GM12878 (cell line): ENCODE data around the gene SIL1. TPM values are rescaled to one million over a fixed set of nuclear protein-coding genes. Genes with fewer than 3 reads are reported as not detected.

Experiments
- ATF7 ChIP-seq: fragments of 450-650 bp; IDR thresholded peaks from 2 replicates; pipeline ENCODE4 v1.6.1; 2016; ENCODE audit warnings: low read depth, mild to moderate bottlenecking
- BMI1 ChIP-seq: fragments of 450-650 bp; IDR thresholded peaks from 2 replicates; pipeline ENCODE4 v1.6.1; 2016; ENCODE audit warnings: mild to moderate bottlenecking, moderate library complexity, borderline replicate concordance
- CBFB ChIP-seq: IDR thresholded peaks from 2 replicates; pipeline ENCODE4 v1.6.1; 2016; ENCODE audit warnings: antibody characterized with exemption, low read depth
- DPF2 ChIP-seq: fragments of 450-650 bp; IDR thresholded peaks from 2 replicates; pipeline ENCODE4 v1.6.1; 2017; ENCODE audit warnings: mild to moderate bottlenecking
- EP300 ChIP-seq, 2 experiments: fragments of 150-350 bp in 1 of 2; IDR thresholded peaks; 2 replicates each; pipeline ENCODE4 v1.6.1; 2011 to 2012; ENCODE audit warnings: low read depth in 2 of 2, low read length in 2 of 2, borderline replicate concordance in 1 of 2, improper control_type of control experiment in 1 of 2, inconsistent platforms in 1 of 2; ENCODE audit not compliant: control insufficient read depth in 1 of 2
- HCFC1 ChIP-seq: fragments of 150-350 bp; IDR thresholded peaks from 2 replicates; pipeline ENCODE4 v1.6.1; 2014; ENCODE audit warnings: low read length
- HSF1 ChIP-seq: fragments of 150-350 bp; IDR thresholded peaks from 2 replicates; pipeline ENCODE4 v1.6.1; 2014; ENCODE audit warnings: mild to moderate bottlenecking, low read depth, low read length
- JUNB ChIP-seq: IDR thresholded peaks from 2 replicates; pipeline ENCODE4 v1.6.1; 2016; ENCODE audit warnings: antibody characterized with exemption, mild to moderate bottlenecking
- MLLT1 ChIP-seq: fragments of 450-650 bp; IDR thresholded peaks from 2 replicates; pipeline ENCODE4 v1.6.1; 2016; ENCODE audit warnings: mild to moderate bottlenecking
- MTA2 ChIP-seq: fragments of 450-650 bp; IDR thresholded peaks from 2 replicates; pipeline ENCODE4 v1.6.1; 2016; ENCODE audit warnings: low read depth, mild to moderate bottlenecking, moderate library complexity
- NBN ChIP-seq: fragments of 450-650 bp; IDR thresholded peaks from 2 replicates; pipeline ENCODE4 v1.6.1; 2016
- NFIC ChIP-seq: IDR thresholded peaks from 2 replicates; pipeline ENCODE4 v1.6.1; 2012; ENCODE audit warnings: low read depth, mild to moderate bottlenecking, inconsistent platforms, low read length, moderate library complexity
- NFXL1 ChIP-seq: fragments of 450-650 bp; IDR thresholded peaks from 2 replicates; pipeline ENCODE4 v1.6.1; 2017; ENCODE audit warnings: antibody characterized with exemption, mild to moderate bottlenecking, borderline replicate concordance
- NKRF ChIP-seq: fragments of 450-650 bp; conservative IDR thresholded peaks from 2 replicates; pipeline ENCODE4 v1.6.1; 2017; ENCODE audit warnings: mild to moderate bottlenecking, moderate library complexity
- RAD21 ChIP-seq: IDR thresholded peaks from 2 replicates; pipeline ENCODE4 v1.6.1; 2011; ENCODE audit warnings: mild to moderate bottlenecking, low read depth, low read length, moderate library complexity; ENCODE audit not compliant: insufficient read depth
- RAD51 ChIP-seq: fragments of 450-650 bp; IDR thresholded peaks from 2 replicates; pipeline ENCODE4 v1.6.1; 2016; ENCODE audit warnings: moderate library complexity, mild to moderate bottlenecking, inconsistent platforms
- SMAD5 ChIP-seq: IDR thresholded peaks from 2 replicates; pipeline ENCODE4 v1.6.1; 2016; ENCODE audit warnings: antibody characterized with exemption, low read depth
- STAT3 ChIP-seq: IDR thresholded peaks from 2 replicates; pipeline ENCODE4 v1.6.1; 2011; ENCODE audit warnings: low read depth, low read length, improper control_type of control experiment
- SUZ12 ChIP-seq: fragments of 200-600 bp; sonication (generic); IDR thresholded peaks from one replicate; pipeline ENCODE4 v1.6.1; 2018; ENCODE audit warnings: antibody characterized with exemption, mild to moderate bottlenecking; ENCODE audit not compliant: unreplicated experiment
- TBL1XR1 ChIP-seq: IDR thresholded peaks from 2 replicates; pipeline ENCODE4 v1.6.1; 2012; ENCODE audit warnings: low read depth, low read length, improper control_type of control experiment
- polyA plus RNA-seq, 11 experiments: library from polyadenylated mRNA; depleted of rRNA in 4 of 11; unstranded in 6 of 11; stranded (reverse) in 5 of 11; fragments of >200 nt; fragmentation: Nextera tagmentation in 4 of 11; fragmentation: Illumina TruSeq in 1 of 11; extraction: Ambion mirVana in 4 of 11; extraction: Trizol in 1 of 11; gene quantifications; 1 replicate in 1 of 11; 2 replicates in 10 of 11; pipeline versions ENCODE4 v1.2.1 to v1.2.3, GENCODE V29; 2011 to 2016; ENCODE audit warnings: inconsistent platforms in 2 of 11, missing spikeins in 2 of 11, low read depth in 1 of 11
- total RNA-seq, 4 experiments: library from RNA; depleted of rRNA in 3 of 4; stranded (reverse); fragments of >200 nt in 3 of 4; fragmentation: Illumina TruSeq in 1 of 4; extraction: Trizol in 1 of 4; gene quantifications; 2 replicates each; pipeline versions ENCODE4 v1.2.1 to v1.2.3, GENCODE V29; 2013 to 2021

The SIL1 gene
- total and polyA plus RNA-seq, 10 of the 15 experiments (the other 5 are each of a cell fraction or from before 2014, with no cell fraction given), result 4.1 to 49.8 (median 29.4) TPM

- TF ChIP-seq CBFB (no peak), NFIC (no peak), BMI1 (no peak), HSF1 (no peak), DPF2 (peak; percentile 79; the same call in 1 of the 2 replicates), TBL1XR1 (no peak), SMAD5 (no peak), HCFC1 (peak; percentile 54), EP300 (IDR thresholded peaks at IDR 0.05; ENCODE audit: borderline replicate concordance in 1 of 2, control insufficient read depth in 1 of 2, low read depth in 2 of 2, low read length in 2 of 2) (no peak), NFXL1 (no peak), STAT3 (no peak), NKRF (peak; percentile 57), SUZ12 (no peak), RAD51 (no peak), MTA2 (0 out of 2 replicates have a peak, but pooled peaks have one; percentile 12), JUNB (no peak), NBN (0 out of 2 replicates have a peak, but pooled peaks have one; percentile 11), RAD21 (no peak), ATF7 (no peak), MLLT1 (peak; percentile 19; the same call in 1 of the 2 replicates)
Measured at GRCh38 chr5:139197710-139198669, at the start of gene SIL1 (continued).
